ENCODE results near the gene DAPL1. TPM values are rescaled to one million over a fixed set of nuclear protein-coding genes. Genes with fewer than 3 reads are reported as not detected.

Gene DAPL1
- total RNA-seq, 1 experiment from 2014 or later, result not detected

DNA sequence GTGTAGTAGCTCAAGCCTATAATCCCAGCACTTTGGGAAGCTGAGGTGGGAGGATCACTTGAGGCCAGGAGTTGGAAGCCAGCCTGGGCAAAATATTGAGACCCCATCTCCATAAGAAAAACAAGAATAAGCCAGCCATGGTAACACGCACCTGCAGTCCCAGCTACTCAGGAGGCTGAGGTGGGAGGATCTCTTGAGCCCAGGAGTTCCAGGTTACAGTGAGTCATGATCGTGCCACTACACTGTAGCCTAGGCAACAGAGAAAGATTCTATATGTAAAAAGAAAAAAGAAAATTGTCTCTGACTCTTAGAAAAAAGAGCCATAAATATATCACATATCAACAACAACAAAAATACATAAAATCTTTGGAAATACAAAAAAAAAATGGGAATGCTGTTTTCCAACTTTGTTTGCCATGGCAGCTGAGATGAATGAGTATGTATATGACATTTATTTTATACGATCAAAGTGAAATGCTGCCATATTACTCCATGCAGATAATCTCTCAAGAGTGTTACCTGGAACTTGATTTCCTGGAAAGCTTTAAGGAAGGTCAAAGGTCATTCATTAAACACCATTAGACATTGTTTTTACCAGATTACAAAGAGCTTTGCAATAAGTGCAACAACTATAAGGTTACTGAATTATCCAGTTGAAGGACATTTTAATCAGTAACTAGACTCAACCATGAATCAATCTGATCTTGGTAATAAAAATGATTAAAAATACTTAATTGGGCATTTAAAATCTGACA is 19.7 kb upstream of the DAPL1 start:
- ChIA-PET CTCF (interaction anchor here (1.0 kb wide), 1 partner anchor 22 kb away, joined by 4 read pairs; no protein-coding TSS in a partner anchor), POLR2A (no interaction called here)
- ATAC-seq (no peak), DNase-seq (ENCODE audit: low spot score) (no peak)
- no peaks in the 10 kb centered on the region; the same call in 1 of the 2 replicates for H3K27me3 Mint-ChIP-seq (ENCODE audit: low read depth)
- H3K4me1 Mint-ChIP-seq, result peaks cover 34% of the 10 kb centered on the region
- H3K4me3 Mint-ChIP-seq, result no peak overlapping the region
- no peaks in the 10 kb centered on the region for H3K9me3 Mint-ChIP-seq
- H3K27ac Mint-ChIP-seq, result no peak overlapping the region
- no peak for TF ChIP-seq OVOL2 (CRISPR knock-in tag; IDR thresholded peaks at IDR 0.05; ENCODE audit: borderline replicate concordance)
- TF ChIP-seq USF1 (CRISPR knock-in tag; IDR thresholded peaks at IDR 0.05), result no peak
- TF ChIP-seq, protein P1, sequence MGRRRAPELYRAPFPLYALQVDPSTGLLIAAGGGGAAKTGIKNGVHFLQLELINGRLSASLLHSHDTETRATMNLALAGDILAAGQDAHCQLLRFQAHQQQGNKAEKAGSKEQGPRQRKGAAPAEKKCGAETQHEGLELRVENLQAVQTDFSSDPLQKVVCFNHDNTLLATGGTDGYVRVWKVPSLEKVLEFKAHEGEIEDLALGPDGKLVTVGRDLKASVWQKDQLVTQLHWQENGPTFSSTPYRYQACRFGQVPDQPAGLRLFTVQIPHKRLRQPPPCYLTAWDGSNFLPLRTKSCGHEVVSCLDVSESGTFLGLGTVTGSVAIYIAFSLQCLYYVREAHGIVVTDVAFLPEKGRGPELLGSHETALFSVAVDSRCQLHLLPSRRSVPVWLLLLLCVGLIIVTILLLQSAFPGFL (CRISPR knock-in tag; IDR thresholded peaks at IDR 0.05; ENCODE audit: borderline replicate concordance), result no peak
- TF ChIP-seq ZNF219 (CRISPR knock-in tag; IDR thresholded peaks at IDR 0.05; ENCODE audit: borderline replicate concordance), result no peak
- no peak for TF ChIP-seq ZNF512 (CRISPR knock-in tag; IDR thresholded peaks at IDR 0.05; ENCODE audit: borderline replicate concordance)
- no peak for TF ChIP-seq NFYB (CRISPR knock-in tag; conservative IDR thresholded peaks at IDR 0.05; ENCODE audit: low read depth)
- no peak for TF ChIP-seq KAT7 (CRISPR knock-in tag; IDR thresholded peaks at IDR 0.05; ENCODE audit: borderline replicate concordance)
- TF ChIP-seq ZNF532 (CRISPR knock-in tag; IDR thresholded peaks at IDR 0.05; ENCODE audit: borderline replicate concordance), result no peak
- TF ChIP-seq, protein P2, sequence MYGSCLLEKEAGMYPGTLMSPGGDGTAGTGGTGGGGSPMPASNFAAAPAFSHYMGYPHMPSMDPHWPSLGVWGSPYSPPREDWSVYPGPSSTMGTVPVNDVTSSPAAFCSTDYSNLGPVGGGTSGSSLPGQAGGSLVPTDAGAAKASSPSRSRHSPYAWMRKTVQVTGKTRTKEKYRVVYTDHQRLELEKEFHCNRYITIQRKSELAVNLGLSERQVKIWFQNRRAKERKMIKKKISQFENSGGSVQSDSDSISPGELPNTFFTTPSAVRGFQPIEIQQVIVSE (CRISPR knock-in tag; IDR thresholded peaks at IDR 0.05; ENCODE audit: borderline replicate concordance), result no peak
- no peak for TF ChIP-seq NR2C2 (CRISPR knock-in tag; IDR thresholded peaks at IDR 0.05)
- TF ChIP-seq PRRX2 (CRISPR knock-in tag; IDR thresholded peaks at IDR 0.05), result no peak
- H3K36me3 Mint-ChIP-seq, result no peaks in the 10 kb centered on the region

GRCh38 chr2:158776231-158776630 is 18.9 kb upstream of the DAPL1 start:
- TF ChIP-seq RORB (CRISPR knock-in tag; IDR thresholded peaks at IDR 0.05) (no peak), USF2 (CRISPR knock-in tag; IDR thresholded peaks at IDR 0.05) (no peak), GRHL2 (CRISPR knock-in tag; IDR thresholded peaks at IDR 0.05; ENCODE audit: insufficient replicate concordance, severe bottlenecking) (no peak)
- Mint-ChIP-seq H3K27ac (no peak overlapping the region), H3K4me3 (no peak overlapping the region), H3K9me3 (no peaks in the 10 kb centered on the region), H3K27me3 (ENCODE audit: low read depth) (no peaks in the 10 kb centered on the region), H3K36me3 (no peaks in the 10 kb centered on the region), H3K4me1 (peaks cover 34% of the 10 kb centered on the region)
- no peak for DNase-seq (ENCODE audit: low spot score)
- CTCF ChIA-PET, result interaction anchor here (0.6 to 1.1 kb wide), 2 partner anchors 22 to 1102 kb away, joined by 3 to 4 read pairs; no protein-coding TSS in a partner anchor
- POLR2A ChIA-PET, result no interaction called here
- ATAC-seq, result no peak
